Choroid plexus epithelial cell (primary cell): Measurements from ENCODE around the gene AKNA.

ENCODE experiments used
- DNase-seq: peaks from one replicate; pipeline ENCODE4 v3.0.0-alpha.2; 2010; ENCODE audit warnings: low read depth
- H3K4me3 ChIP-seq: 2 replicates; pipeline ENCODE4 v1.5.1; 2011; ENCODE audit warnings: low read depth, mild to moderate bottlenecking, control low read depth, low read length, moderate library complexity
- TF ChIP-seq, protein P1 (sequence below): conservative IDR thresholded peaks from 2 replicates; pipeline ENCODE4 v1.5.1; 2011; ENCODE audit warnings: low read depth, mild to moderate bottlenecking, control low read depth, inconsistent platforms, low read length, moderate library complexity

AKNA gene

DNA sequence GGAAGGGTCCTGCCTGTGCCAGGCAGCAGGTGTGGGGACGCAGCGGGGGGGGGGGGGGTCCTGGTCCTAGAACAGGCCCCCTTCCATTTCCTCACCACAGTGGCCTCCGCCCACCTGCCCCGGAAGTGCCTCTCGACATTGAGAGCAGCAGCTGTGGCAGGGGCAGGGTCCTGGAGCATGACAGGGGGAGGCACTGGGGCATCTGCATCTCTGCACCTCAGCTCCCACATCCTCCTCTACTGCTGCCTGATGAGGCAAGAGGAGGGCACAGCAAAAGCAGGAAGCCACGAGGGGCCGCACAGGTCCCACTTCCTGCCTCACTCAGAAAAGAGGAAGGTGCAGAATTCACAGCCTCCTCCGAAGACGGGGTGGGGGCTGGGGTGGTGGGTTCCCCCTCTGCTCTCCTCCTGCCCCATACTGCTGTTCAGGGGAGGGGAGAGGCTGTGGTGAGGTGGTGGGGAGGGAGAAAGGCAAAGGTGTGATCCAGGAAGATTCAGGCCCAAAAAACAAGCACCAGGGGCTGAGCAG is 14.8 kb downstream of the AKNA start:
- H3K4me3 ChIP-seq, result no peak overlapping the region
- no peak for DNase-seq

DNA sequence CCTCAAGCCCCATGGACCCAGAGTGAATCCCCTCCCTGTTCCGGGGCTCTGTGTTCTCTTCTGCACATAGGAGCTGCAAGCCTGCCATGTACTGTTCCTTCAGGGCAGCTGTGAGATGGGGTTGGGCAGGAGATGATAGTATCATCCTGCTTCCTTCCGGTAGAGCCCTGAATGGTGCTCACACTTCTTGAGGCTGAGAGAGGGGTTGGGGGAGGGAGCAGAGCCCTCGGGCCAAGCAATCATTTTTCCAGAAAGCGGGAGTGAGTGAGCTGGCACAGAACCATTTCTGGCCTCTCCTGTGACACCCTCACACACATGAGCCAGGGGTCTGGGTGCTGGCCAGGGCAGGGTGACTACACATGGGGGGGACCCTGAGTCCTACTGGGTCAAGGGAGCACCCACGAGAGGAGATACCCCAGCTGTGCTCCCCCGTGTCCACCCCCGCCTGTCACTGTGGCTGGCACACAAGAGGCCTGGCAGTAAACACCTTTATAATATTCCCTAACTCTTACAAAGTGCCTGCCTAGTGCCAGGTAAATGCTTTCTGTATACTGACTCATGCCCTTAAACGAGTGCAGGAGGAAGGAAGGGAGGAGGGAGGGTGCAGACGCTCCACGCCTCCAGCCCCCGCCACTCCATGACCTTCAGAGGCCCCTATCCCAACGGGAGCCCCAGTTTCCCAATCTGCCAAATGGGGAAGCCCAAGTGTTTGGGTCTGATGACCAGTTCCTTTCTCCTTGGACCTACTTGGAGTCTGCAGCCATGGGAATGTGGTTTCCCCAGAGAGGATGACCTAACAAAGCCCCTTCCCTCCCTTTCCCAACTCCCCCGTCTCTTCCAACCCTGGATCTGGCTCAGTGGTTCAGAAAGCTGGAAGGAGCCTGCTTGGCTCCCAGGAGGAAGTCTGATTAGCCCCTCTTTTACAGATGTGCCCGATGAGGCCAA is 15.5 kb downstream of the AKNA start:
- DNase-seq, result no peak
- TF ChIP-seq, protein P1, sequence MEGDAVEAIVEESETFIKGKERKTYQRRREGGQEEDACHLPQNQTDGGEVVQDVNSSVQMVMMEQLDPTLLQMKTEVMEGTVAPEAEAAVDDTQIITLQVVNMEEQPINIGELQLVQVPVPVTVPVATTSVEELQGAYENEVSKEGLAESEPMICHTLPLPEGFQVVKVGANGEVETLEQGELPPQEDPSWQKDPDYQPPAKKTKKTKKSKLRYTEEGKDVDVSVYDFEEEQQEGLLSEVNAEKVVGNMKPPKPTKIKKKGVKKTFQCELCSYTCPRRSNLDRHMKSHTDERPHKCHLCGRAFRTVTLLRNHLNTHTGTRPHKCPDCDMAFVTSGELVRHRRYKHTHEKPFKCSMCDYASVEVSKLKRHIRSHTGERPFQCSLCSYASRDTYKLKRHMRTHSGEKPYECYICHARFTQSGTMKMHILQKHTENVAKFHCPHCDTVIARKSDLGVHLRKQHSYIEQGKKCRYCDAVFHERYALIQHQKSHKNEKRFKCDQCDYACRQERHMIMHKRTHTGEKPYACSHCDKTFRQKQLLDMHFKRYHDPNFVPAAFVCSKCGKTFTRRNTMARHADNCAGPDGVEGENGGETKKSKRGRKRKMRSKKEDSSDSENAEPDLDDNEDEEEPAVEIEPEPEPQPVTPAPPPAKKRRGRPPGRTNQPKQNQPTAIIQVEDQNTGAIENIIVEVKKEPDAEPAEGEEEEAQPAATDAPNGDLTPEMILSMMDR, result no peak
- H3K4me3 ChIP-seq, result no peak overlapping the region

More for the DNA sequence above, 14.8 kb downstream of the AKNA start:
- TF ChIP-seq, protein P1, result no peak

DNA sequence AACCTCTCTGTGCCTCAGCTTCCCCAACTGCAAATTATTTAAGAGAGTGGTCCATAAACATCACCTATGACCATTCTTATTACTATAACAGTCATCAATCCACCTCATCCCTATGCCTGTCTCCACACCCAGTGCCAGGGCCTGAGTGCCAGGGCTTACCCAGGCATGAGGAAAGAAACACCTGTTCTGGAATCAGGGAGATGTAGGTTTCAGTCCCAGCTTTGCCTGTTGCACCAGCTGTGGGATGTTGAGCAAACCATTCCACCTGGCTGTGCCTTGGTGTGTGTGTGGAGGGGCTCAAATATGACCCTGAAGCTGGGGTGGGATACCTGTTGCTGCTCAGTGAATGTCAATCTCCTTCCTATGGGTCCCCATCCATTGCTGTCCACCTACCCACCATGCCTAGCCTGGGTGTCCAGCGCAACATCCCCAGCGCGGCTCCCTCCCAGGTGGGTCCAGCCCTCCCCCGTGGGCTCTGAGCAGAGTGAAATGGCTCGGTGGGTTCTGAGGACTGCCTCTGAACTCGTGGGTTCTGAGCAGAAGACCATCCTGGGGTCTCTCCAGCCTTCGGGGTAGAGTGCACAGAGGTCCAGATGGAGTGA is 16.3 kb downstream of the AKNA start:
- H3K4me3 ChIP-seq, result no peak overlapping the region
- DNase-seq, result no peak
- TF ChIP-seq, protein P1, result no peak

DNA sequence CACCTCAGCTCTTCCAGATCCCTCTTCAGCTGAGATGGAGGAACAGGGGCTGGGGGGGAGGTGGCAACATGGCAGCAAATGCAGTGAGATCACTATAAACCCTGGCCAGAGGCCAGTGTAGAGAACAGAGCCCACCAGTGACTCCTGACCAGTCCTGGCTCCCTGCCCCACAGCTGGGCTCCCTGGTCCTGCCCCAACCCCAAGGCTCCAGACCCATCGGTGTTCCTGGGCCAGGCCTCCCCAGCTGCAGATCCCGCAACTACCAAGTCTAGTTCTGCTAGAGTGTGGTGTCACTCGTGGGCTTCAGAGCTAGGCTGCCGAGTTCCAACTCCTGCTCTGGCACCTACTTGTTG is 16.8 kb downstream of the AKNA start:
- DNase-seq, result no peak
- H3K4me3 ChIP-seq, result no peak overlapping the region
- TF ChIP-seq, protein P1, result no peak

DNA sequence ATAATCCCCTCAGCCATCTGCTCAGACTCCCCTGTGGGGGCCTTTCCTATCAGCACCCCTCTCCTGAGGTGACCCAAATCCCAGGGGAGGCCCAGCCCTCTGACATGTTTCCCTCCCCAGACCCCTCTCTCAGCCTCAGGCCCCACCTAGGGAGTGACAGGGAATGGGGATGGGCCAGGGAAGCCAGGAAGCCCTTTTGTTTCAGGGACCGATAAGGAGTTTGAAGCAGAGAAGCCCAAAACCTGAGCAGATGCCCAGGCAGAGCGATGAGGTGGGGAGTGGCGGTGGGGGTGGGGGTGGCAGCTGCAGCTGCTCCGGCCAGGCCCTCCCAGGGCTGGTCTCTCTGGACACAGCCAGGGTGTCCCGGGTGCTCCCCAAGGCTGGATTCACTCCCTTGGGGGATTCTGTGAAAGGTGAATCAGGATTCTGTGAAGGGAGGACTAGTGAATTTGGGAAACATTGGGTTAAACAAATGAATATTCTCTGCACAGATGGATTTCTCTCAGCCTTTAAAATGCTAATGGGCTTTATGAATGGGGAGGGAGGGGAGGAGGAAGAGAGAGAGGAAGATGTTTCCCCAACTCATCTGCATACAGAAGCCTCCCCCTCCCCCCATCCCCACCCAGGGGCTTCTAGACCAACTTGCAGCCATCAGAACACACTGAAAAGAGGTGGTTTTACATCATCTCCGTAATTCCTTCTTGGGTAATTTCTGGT is 17.4 kb downstream of the AKNA start:
- TF ChIP-seq, protein P1, result no peak
- DNase-seq, result no peak
- H3K4me3 ChIP-seq, result no peak overlapping the region

DNA sequence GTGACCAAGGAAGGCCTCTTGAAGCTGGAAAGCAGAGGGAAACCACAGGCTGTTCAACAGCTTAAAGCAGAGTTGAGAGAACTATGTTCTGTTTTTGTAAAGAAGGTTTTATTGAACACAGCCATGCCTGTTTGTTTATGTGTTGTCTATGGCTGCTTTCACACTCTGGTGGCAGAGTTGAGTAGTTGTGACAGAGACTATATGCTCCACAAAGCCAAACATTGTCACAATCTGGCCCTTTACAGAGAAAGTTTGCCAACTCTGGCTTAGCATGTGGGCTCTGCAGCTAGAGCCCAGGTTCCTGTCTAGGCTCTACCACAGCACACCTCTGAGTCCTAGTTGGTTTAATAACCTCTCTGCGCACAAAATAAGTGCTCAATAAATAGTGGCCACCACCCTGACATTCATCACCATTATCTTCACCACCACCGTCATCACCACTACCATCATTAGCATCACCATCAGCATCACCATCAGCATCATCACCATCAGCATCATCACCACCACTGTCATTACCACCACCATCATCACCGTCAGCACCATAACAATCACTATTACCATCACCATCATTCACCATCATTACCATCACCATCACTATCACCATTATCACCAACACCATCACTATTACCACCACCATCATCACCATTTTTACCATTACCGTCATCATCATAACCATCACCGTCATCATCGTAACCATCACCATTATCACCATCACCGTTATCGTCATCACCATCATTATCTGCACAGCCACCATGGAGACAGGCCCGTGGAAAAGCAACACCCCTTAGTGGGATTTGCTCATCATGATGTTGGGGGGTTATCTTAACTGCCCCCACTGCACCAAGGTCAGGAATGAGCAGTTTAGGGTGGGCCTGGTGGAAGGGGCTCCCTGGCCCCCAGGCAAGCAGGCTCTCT is 18.3 kb downstream of the AKNA start:
- TF ChIP-seq, protein P1, result no peak
- H3K4me3 ChIP-seq, result no peak overlapping the region
- no peak for DNase-seq
